ENCODE data around the gene TIMM50. TPM values are rescaled to one million over a fixed set of nuclear protein-coding genes. Genes with fewer than 3 reads are reported as not detected.
A peak's percentile ranks its signal among the peaks of the same experiment; 100 is the strongest.

Gene TIMM50
- total and polyA plus RNA-seq, 2 of the 13 experiments (the other 11 are each of a cell fraction or from before 2014, with no cell fraction given): 91.1 to 92.5 TPM

GRCh38 chr19:39480337-39481228 is at the start of gene TIMM50 (continued):
- TF ChIP-seq, protein P1, sequence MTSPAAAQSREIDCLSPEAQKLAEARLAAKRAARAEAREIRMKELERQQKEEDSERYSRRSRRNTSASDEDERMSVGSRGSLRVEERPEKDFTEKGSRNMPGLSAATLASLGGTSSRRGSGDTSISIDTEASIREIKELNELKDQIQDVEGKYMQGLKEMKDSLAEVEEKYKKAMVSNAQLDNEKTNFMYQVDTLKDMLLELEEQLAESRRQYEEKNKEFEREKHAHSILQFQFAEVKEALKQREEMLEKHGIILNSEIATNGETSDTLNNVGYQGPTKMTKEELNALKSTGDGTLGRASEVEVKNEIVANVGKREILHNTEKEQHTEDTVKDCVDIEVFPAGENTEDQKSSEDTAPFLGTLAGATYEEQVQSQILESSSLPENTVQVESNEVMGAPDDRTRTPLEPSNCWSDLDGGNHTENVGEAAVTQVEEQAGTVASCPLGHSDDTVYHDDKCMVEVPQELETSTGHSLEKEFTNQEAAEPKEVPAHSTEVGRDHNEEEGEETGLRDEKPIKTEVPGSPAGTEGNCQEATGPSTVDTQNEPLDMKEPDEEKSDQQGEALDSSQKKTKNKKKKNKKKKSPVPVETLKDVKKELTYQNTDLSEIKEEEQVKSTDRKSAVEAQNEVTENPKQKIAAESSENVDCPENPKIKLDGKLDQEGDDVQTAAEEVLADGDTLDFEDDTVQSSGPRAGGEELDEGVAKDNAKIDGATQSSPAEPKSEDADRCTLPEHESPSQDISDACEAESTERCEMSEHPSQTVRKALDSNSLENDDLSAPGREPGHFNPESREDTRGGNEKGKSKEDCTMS (CRISPR knock-in tag; conservative IDR thresholded peaks at IDR 0.05): no peak
- TF ChIP-seq ZNF598 (CRISPR knock-in tag; IDR thresholded peaks at IDR 0.05; ENCODE audit: borderline replicate concordance) (no peak; the same call in 1 of the 2 replicates), CCAR2 (optimal IDR thresholded peaks at IDR 0.05; ENCODE audit: low read depth, low read length) (no peak), NR2F6 (IDR thresholded peaks at IDR 0.05) (peak; percentile 34; the same call in 1 of the 2 replicates), NR2F6 (CRISPR knock-in tag; IDR thresholded peaks at IDR 0.05) (peak; percentile 81), FOSL1 (CRISPR knock-in tag; IDR thresholded peaks at IDR 0.05; ENCODE audit: borderline replicate concordance) (no peak), ZNF138 (CRISPR knock-in tag; IDR thresholded peaks at IDR 0.05; ENCODE audit: low read depth) (0 out of 2 replicates have a peak, but pooled peaks have one; percentile 46), TERF1 (CRISPR knock-in tag; IDR thresholded peaks at IDR 0.05) (no peak), ARID4A (CRISPR knock-in tag; IDR thresholded peaks at IDR 0.05; ENCODE audit: borderline replicate concordance) (peak; percentile 95), ZNF224 (CRISPR knock-in tag; IDR thresholded peaks at IDR 0.05) (peak; percentile 84; the same call in 1 of the 2 replicates), AKNA (CRISPR knock-in tag; IDR thresholded peaks at IDR 0.05; ENCODE audit: borderline replicate concordance) (no peak), KDM5B (CRISPR knock-in tag; IDR thresholded peaks at IDR 0.05; ENCODE audit: borderline replicate concordance) (peak; percentile 79; the same call in 1 of the 2 replicates), MED8 (CRISPR knock-in tag; IDR thresholded peaks at IDR 0.05; ENCODE audit: insufficient replicate concordance) (no peak), ZNF230 (CRISPR knock-in tag; IDR thresholded peaks at IDR 0.05) (no peak; the same call in 1 of the 2 replicates), FOXC1 (CRISPR knock-in tag; IDR thresholded peaks at IDR 0.05; ENCODE audit: borderline replicate concordance) (peak; percentile 32; the same call in 1 of the 2 replicates)

Data from HepG2 (cell line).